Measurements from ENCODE around the gene EPB41L4A. TPM values are rescaled to one million over a fixed set of nuclear protein-coding genes. Genes with fewer than 3 reads are reported as not detected.

The EPB41L4A gene
- total RNA-seq, 1 experiment from 2014 or later, result 0.87 TPM

- BruUV-seq (replicated peaks), result no TSS peak
- no peak for TF ChIP-seq TCF7L2 (IDR thresholded peaks at IDR 0.05; ENCODE audit: low read depth, low read length)
- no peak for TF ChIP-seq REST (IDR thresholded peaks at IDR 0.05; ENCODE audit: insufficient read depth in 1 of 2, low read depth in 2 of 2, low read length in 1 of 2)
- TF ChIP-seq POLR2AphosphoS5 (IDR thresholded peaks at IDR 0.05; ENCODE audit: low read depth, low read length), result no peak
- TF ChIP-seq CTCF (IDR thresholded peaks at IDR 0.05), result no peak
- no peak for TF ChIP-seq SIN3A (IDR thresholded peaks at IDR 0.05; ENCODE audit: borderline replicate concordance, insufficient read depth, low read depth, low read length)
- ChIA-PET CTCF (no interaction called here), POLR2A (no interaction called here)
- H3K9me3 ChIP-seq (ENCODE audit: control insufficient read depth, insufficient read depth, low read depth, low read length), result no peaks in the 10 kb centered on the region
- 0 out of 2 replicates have a peak, but pooled peaks cover 3% of the 10 kb centered on the region for H3K4me1 ChIP-seq (ENCODE audit: control insufficient read depth, insufficient read depth, low read length)
- intact Hi-C loops (cut with micrococcal nuclease; ENCODE audit: unreplicated experiment), result no loop called here
- H3K36me3 ChIP-seq (ENCODE audit: control insufficient read depth, insufficient read depth, low read length), result no peaks in the 10 kb centered on the region
- ATAC-seq (peak; percentile 4), DNase-seq (ENCODE audit: low read depth, low spot score) (no peak)
- peaks cover 47% of the 10 kb centered on the region for H3K27me3 ChIP-seq (ENCODE audit: control insufficient read depth, insufficient read depth, low read length)
- peak overlapping the region; percentile 46 to 57 for H3K4me3 ChIP-seq (ENCODE audit: low read depth in 2 of 2, low read length in 2 of 2)
- no peak overlapping the region for H3K27ac ChIP-seq (ENCODE audit: low read length)
- in situ Hi-C loops (cut with HindIII; ENCODE audit: low pct_unique_long_range_greater_than_20kb, low sequenced_read_pairs), result no loop called here
Measured at GRCh38 chr5:112418659-112419163, 366 bp downstream of the EPB41L4A start.

GRCh38 chr5:112417931-112418658 lies 982 bp downstream of the EPB41L4A start:
- in situ Hi-C loops (cut with HindIII; ENCODE audit: low pct_unique_long_range_greater_than_20kb, low sequenced_read_pairs), result no loop called here
- Histone ChIP-seq H3K9me3 (ENCODE audit: control insufficient read depth, insufficient read depth, low read depth, low read length) (no peaks in the 10 kb centered on the region), H3K4me1 (ENCODE audit: control insufficient read depth, insufficient read depth, low read length) (0 out of 2 replicates have a peak, but pooled peaks cover 3% of the 10 kb centered on the region), H3K27ac (ENCODE audit: low read length) (no peak overlapping the region), H3K36me3 (ENCODE audit: control insufficient read depth, insufficient read depth, low read length) (no peaks in the 10 kb centered on the region), H3K4me3 (ENCODE audit: low read depth in 2 of 2, low read length in 2 of 2) (peak overlapping the region; percentile 46 to 57), H3K27me3 (ENCODE audit: control insufficient read depth, insufficient read depth, low read length) (peaks cover 47% of the 10 kb centered on the region)
- CTCF ChIA-PET, result interaction anchor here (0.6 kb wide), 1 partner anchor 366 kb away, joined by 5 read pairs; no protein-coding TSS in a partner anchor
- DNase-seq (ENCODE audit: low read depth, low spot score) (no peak), ATAC-seq (no peak)
- TF ChIP-seq REST (IDR thresholded peaks at IDR 0.05; ENCODE audit: insufficient read depth in 1 of 2, low read depth in 2 of 2, low read length in 1 of 2) (no peak), CTCF (IDR thresholded peaks at IDR 0.05) (no peak), TCF7L2 (IDR thresholded peaks at IDR 0.05; ENCODE audit: low read depth, low read length) (no peak), SIN3A (IDR thresholded peaks at IDR 0.05; ENCODE audit: borderline replicate concordance, insufficient read depth, low read depth, low read length) (no peak), POLR2AphosphoS5 (IDR thresholded peaks at IDR 0.05; ENCODE audit: low read depth, low read length) (no peak)
- intact Hi-C loops (cut with micrococcal nuclease; ENCODE audit: unreplicated experiment), result no loop called here
- no TSS peak for BruUV-seq (replicated peaks)
- POLR2A ChIA-PET, result no interaction called here
